Choroid plexus epithelial cell (primary cell): Measurements from ENCODE around the gene SLC28A2.

Experiments used
- DNase-seq: peaks from one replicate; pipeline ENCODE4 v3.0.0-alpha.2; 2010; ENCODE audit warnings: low read depth
- H3K4me3 ChIP-seq: 2 replicates; pipeline ENCODE4 v1.5.1; 2011; ENCODE audit warnings: low read depth, mild to moderate bottlenecking, control low read depth, low read length, moderate library complexity
- TF ChIP-seq, protein P1 (sequence below): conservative IDR thresholded peaks from 2 replicates; pipeline ENCODE4 v1.5.1; 2011; ENCODE audit warnings: low read depth, mild to moderate bottlenecking, control low read depth, inconsistent platforms, low read length, moderate library complexity

Gene SLC28A2

DNA sequence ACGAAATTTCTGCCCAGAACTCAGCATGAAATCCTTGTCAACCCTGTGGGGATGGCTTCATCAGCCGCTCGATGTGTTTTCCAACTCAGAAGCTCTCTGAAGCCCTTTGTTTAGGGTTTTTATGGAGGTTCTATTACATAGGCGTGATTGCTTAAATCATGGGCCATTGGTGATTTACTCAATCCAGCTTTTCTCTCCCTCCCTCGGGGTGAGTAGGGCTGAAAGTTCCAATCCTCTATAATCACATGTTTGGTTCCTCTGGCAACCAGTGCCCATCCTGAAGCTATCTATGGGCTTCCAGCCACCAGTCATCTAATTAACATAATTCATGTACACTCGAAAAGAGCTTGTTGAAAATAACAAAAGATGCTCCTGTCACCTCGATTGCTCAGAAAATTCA is 74.7 kb downstream of the SLC28A2 start:
- no peak overlapping the region for H3K4me3 ChIP-seq
- no peak for DNase-seq
- TF ChIP-seq, protein P1, sequence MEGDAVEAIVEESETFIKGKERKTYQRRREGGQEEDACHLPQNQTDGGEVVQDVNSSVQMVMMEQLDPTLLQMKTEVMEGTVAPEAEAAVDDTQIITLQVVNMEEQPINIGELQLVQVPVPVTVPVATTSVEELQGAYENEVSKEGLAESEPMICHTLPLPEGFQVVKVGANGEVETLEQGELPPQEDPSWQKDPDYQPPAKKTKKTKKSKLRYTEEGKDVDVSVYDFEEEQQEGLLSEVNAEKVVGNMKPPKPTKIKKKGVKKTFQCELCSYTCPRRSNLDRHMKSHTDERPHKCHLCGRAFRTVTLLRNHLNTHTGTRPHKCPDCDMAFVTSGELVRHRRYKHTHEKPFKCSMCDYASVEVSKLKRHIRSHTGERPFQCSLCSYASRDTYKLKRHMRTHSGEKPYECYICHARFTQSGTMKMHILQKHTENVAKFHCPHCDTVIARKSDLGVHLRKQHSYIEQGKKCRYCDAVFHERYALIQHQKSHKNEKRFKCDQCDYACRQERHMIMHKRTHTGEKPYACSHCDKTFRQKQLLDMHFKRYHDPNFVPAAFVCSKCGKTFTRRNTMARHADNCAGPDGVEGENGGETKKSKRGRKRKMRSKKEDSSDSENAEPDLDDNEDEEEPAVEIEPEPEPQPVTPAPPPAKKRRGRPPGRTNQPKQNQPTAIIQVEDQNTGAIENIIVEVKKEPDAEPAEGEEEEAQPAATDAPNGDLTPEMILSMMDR: no peak
